NCI-H128 (cell line): Measurements from ENCODE around the gene ZNF552.
"Not testable (repeated sequence)": the region's sequence is repeated elsewhere in the genome, so short reads cannot be mapped to it uniquely, and the experiment has no call there.

ENCODE experiments used
- DNase-seq: peaks from one replicate; lab custom pipeline; 2025; ENCODE audit not compliant: unreplicated experiment; lab: John Stamatoyannopoulos, UW

ZNF552 gene

GRCh38 chr19:57814505-57815246 is at the start of gene ZNF552:
Gene ZNF552, minus strand, starts transcription at chr19:57814913. Its CDS starts 170 bp downstream, at chr19:57814743.
- peak; percentile 74 for DNase-seq

DNA sequence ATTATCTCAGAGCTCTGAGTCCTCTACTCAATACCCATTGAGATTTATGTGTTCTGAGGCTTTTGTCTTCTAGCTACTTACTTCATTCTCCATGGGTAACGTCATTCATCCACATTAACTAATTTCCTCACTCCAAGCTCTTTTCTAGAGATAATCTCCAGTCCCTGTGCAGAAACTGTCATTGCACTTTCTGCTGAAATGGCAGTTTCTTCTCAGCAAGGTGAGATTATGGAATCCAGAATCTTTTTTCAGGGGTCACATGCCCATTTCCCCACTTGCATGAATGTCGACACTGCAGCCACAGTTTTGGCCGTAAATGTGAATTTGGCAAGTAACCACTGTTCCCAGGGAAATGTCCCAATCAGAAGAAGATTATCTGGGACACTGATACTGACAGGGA is 47.6 kb upstream of the ZNF552 start:
- not testable (repeated sequence) for DNase-seq

DNA sequence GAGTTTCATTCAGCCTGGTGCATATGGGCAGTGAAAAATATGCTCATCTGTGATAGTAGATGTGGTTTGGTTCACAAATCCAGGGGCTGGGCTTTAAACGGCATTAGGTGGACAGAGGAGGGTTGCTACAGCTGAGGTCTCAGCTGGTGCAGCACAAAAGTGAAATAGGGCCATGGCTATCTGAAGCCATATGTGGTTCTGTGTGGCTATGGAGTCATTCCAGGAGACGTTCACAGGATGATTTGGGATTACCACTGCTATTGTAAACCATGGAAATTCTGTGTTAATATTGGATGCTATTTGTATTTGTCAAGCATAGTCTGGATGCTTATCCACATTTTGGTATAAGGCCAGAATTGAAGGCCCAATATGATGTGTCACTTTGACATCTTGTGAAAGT is 39.4 kb upstream of the ZNF552 start:
- not testable (repeated sequence) for DNase-seq

DNA sequence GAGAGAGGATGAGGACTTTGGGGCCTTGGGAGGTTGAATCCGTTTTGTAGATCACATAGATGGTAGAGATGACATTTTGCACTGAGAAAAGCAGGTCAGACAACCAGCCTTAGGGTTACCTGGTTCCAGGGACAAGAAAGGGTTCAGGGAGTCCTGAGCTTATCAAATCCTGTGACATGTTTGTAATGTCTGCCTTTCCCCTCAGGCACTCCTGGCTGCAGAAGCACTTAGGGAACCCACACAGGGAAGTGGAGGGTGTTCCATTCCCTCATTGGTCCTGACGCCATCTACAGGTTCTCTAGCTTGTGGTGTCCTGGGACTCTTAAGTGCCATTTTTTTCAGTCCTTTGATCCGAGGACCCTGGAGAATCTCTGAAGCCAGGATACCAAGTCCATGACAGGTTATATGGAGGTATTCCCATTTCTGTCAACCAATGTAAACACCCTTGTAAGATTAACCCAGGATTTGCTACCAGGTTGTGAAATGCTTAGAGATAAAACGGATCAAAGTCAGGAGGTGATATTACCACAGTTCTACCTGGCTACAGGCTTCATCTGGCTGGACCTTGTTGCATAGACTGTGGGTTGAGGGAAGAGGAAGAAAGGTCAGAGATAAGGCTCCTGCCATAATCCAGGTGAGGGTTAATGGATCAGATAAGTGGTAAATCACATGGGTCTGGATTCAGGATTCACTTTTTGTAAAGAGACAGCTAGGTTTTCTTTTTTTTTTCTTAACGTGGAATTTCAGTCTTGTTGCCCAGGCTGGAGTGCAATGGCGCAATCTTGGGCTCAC is 37.3 kb upstream of the ZNF552 start:
- not testable (repeated sequence) for DNase-seq

- no peak for DNase-seq
Measured at GRCh38 chr19:57850553-57851017, 35.9 kb upstream of the ZNF552 start.

- peak; percentile 62 for DNase-seq
Measured at GRCh38 chr19:57849666-57850473, 35.2 kb upstream of the ZNF552 start, which contains the start of gene ZNF587. Gene ZNF587, plus strand, starts transcription at chr19:57849859. Its CDS starts 180 bp downstream, at chr19:57850039.

- not testable (repeated sequence) for DNase-seq
Measured at GRCh38 chr19:57849162-57849665, 34.5 kb upstream of the ZNF552 start.

DNA sequence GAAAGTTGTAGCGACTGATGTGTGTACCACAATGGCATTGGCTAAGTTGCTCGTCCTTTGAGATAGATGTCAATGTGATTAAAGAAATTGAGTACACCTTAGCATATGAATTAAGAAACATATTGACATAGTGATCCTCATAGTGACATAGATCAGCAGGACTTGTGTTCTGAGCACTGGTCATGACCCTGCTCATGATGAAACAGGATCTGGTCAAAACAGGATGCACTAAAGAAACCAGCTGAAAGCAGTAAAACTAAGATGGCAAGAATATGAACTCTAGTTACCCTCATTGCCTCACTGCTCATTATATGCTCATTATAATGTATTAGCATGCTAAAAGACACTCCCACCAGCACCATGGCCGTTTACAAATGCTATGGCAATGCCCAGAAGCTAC is 32.5 kb upstream of the ZNF552 start:
- not testable (repeated sequence) for DNase-seq

- DNase-seq, result no peak
Measured at GRCh38 chr19:57841122-57841763, 26.5 kb upstream of the ZNF552 start.

DNA sequence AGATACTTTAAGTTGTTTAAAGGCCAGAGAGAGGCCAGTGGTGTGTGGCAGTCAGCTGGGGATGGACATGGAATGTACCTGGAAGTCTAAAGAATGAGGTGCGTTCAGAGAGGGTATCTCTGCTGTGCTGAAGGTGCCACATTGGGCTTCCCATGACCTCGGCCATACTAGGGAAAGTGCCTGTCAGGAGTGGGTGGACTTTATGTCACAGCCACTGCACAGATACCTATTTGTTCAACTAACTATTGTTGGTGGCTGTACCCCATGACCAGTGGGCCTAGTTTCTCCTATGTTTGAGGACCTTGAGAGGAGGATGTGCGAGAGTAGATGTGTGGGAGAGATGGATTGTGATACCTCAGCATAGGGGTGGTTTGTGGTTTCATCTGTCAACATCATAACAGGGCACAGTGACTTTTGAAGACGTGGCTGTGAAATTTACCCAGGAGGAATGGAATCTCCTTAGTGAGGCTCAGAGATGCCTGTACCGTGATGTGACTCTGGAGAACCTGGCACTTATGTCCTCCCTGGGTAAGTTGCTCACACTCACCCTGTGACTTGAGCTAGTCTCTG is 24.0 kb upstream of the ZNF552 start:
- not testable (repeated sequence) for DNase-seq

- DNase-seq, result not testable (repeated sequence)
Measured at GRCh38 chr19:57836991-57837390, 22.3 kb upstream of the ZNF552 start.

GRCh38 chr19:57830071-57830602 is 15.4 kb upstream of the ZNF552 start, which contains the start of gene ZNF587B:
Gene ZNF587B, plus strand, starts transcription at chr19:57830299. Its CDS starts 230 bp downstream, at chr19:57830529.
- no peak for DNase-seq

DNA sequence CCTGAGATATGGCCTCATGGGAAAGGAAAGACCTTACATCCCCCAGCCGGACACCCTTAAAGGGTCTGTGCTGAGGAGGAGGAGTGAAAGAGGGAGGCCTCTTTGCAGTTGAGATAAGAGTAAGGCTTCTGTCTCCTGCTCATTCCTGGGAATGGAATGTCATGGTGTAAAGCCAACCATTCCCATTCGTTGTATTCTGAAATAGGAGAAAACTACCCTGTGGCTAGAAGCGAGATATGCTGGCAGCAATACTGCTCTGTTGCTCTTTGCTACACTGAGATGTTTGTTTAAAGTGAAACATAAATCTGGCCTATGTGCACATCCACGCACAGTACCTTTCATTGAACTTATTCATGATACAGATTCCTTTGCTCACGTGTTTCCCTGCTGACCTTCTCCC is 14.6 kb upstream of the ZNF552 start:
- no peak for DNase-seq

DNA sequence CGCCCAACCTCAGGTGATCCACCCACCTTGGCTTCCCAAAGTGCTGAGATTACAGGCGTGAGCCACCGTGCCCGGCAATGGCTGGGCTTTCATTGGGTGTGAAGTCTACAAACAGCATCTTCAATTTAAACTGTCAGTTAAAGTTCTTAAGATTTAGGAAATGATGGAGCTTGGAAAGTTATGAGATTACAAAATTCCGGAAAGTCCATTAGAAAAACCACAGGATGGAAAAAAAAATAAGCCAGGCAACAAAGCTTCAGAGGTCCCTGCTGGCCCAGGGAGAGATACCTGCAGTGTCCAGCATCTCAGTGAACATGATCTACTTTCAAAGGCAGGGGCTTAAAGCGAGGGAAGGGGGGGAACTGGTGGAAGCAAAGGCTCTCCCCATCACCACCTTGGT is 10.8 kb upstream of the ZNF552 start:
- DNase-seq, result no peak

- not testable (repeated sequence) for DNase-seq
Measured at GRCh38 chr19:57823608-57824007, 8.9 kb upstream of the ZNF552 start.

GRCh38 chr19:57823155-57823554 is 8.4 kb upstream of the ZNF552 start:
- DNase-seq, result not testable (repeated sequence)

- DNase-seq, result not testable (repeated sequence)
Measured at GRCh38 chr19:57821501-57821900, 6.8 kb upstream of the ZNF552 start.

GRCh38 chr19:57821095-57821494 is 6.4 kb upstream of the ZNF552 start:
- not testable (repeated sequence) for DNase-seq

GRCh38 chr19:57820599-57820998 is 5.9 kb upstream of the ZNF552 start:
- DNase-seq, result no peak
